Measurements from ENCODE around the gene COL15A1.

- TF ChIP-seq ZNF274 (IDR thresholded peaks at IDR 0.05; ENCODE audit: low read depth, low read length) (no peak), YY1 (IDR thresholded peaks at IDR 0.05; ENCODE audit: insufficient read depth, insufficient read length) (no peak), SUZ12 (IDR thresholded peaks at IDR 0.05; ENCODE audit: extremely low read depth, insufficient read depth, insufficient read length) (no peak)
These were observed 80.1 kb downstream of the COL15A1 start for GRCh38 chr9:99023831-99024230.
